ENCODE results near the gene FLOT1. TPM values are rescaled to one million over a fixed set of nuclear protein-coding genes. Genes with fewer than 3 reads are reported as not detected.

FLOT1 gene
- total and polyA plus RNA-seq, 2 donors from 2014 or later, result 227 to 317 TPM

DNA sequence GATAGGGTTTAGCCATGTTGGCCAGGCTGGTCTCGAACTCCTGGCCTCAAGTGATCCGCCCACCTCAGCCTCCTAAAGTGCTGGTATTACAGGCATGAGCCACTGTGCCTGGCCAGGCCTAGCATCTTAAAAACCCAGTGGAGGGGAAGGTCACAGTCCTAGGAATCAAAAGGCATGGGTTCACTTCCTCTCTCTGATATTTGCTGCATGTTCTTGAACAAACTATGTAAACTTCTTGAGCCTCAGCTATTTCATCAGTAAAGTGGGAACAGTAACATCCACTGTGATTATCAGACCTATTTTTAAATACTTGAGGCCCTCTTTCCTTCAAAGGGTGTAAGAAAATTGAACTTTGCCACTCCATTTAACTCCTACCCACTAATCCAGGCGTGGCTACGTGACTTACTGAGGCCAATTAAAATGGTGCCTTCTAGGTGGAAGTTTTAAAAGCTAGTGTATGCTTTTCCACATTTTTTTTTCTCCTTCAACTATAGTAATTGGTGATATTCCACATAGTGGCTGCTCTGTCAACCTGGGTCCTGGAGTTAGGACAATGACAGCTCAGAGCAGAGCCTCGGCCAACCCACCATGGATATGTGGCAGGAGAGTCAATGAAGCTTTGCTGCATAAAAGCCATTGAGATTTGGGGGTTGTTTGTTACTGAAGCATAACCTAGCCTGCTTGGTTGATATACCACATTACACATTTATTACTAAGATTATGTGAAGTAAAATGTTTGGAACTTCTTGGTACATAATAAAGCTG lies 34.1 kb upstream of the FLOT1 start:
- no peak overlapping the region for H3K27ac ChIP-seq (ENCODE audit: low read depth in 2 of 2, low read length in 2 of 2)
- intact Hi-C loops (cut with DNase I), result no loop called here
- no peak overlapping the region for H3K9ac ChIP-seq (ENCODE audit: low read length in 3 of 3)
- no peaks in the 10 kb centered on the region for H3K36me3 ChIP-seq (ENCODE audit: control insufficient read depth in 2 of 3, insufficient read depth in 3 of 3, low read length in 3 of 3)
- no peaks in the 10 kb centered on the region for H3K9me3 ChIP-seq (ENCODE audit: control insufficient read depth in 2 of 3, insufficient read depth in 1 of 3, low read length in 3 of 3)
- no peak for DNase-seq
- H3K4me1 ChIP-seq (ENCODE audit: control insufficient read depth in 2 of 3, insufficient read depth in 2 of 3, low read depth in 1 of 3, low read length in 3 of 3), result peaks cover 0 to 16% (median 15%) of the 10 kb centered on the region in 3 donors
- no peak for FAIRE-seq
- H3K4me3 ChIP-seq (ENCODE audit: low read length in 3 of 3), result no peak overlapping the region
- TF ChIP-seq, protein P1, sequence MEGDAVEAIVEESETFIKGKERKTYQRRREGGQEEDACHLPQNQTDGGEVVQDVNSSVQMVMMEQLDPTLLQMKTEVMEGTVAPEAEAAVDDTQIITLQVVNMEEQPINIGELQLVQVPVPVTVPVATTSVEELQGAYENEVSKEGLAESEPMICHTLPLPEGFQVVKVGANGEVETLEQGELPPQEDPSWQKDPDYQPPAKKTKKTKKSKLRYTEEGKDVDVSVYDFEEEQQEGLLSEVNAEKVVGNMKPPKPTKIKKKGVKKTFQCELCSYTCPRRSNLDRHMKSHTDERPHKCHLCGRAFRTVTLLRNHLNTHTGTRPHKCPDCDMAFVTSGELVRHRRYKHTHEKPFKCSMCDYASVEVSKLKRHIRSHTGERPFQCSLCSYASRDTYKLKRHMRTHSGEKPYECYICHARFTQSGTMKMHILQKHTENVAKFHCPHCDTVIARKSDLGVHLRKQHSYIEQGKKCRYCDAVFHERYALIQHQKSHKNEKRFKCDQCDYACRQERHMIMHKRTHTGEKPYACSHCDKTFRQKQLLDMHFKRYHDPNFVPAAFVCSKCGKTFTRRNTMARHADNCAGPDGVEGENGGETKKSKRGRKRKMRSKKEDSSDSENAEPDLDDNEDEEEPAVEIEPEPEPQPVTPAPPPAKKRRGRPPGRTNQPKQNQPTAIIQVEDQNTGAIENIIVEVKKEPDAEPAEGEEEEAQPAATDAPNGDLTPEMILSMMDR (IDR thresholded peaks at IDR 0.05; ENCODE audit: borderline replicate concordance, extremely low read depth, insufficient read depth), result no peak
- H3K27me3 ChIP-seq (ENCODE audit: control insufficient read depth, insufficient read depth, low read length), result no peaks in the 10 kb centered on the region

DNA sequence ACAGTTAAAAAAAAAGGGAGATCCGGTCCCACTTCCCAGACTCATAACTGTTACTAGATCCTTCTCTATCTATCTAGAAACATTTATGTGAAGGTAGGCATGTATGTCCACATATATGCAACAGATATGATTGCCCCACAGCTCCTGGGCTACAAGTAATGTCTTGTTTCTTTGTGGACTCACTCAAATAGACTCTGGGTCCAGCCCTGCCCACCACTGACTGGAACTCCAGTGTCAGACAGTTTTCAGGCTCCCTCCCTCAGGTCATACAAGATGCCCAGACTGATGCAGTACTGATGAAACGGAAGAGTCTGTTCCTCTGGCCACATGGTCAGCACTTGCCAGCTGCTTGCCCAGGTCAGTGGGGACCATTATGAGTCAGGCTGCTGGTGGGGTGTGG lies 32.6 kb upstream of the FLOT1 start:
- no peaks in the 10 kb centered on the region for H3K27me3 ChIP-seq (ENCODE audit: control insufficient read depth, insufficient read depth, low read length)
- intact Hi-C loops (cut with DNase I), result no loop called here
- no peaks in the 10 kb centered on the region for H3K9me3 ChIP-seq (ENCODE audit: control insufficient read depth in 2 of 3, insufficient read depth in 1 of 3, low read length in 3 of 3)
- DNase-seq, result no peak
- H3K4me3 ChIP-seq (ENCODE audit: low read length in 3 of 3), result no peak overlapping the region
- FAIRE-seq, result no peak
- H3K4me1 ChIP-seq (ENCODE audit: control insufficient read depth in 2 of 3, insufficient read depth in 2 of 3, low read depth in 1 of 3, low read length in 3 of 3), result peaks cover 0 to 10% (median 8%) of the 10 kb centered on the region in 3 donors
- no peak overlapping the region for H3K9ac ChIP-seq (ENCODE audit: low read length in 3 of 3)
- no peaks in the 10 kb centered on the region for H3K36me3 ChIP-seq (ENCODE audit: control insufficient read depth in 2 of 3, insufficient read depth in 3 of 3, low read length in 3 of 3)
- H3K27ac ChIP-seq (ENCODE audit: low read depth in 2 of 2, low read length in 2 of 2), result no peak overlapping the region
- TF ChIP-seq, protein P1 (IDR thresholded peaks at IDR 0.05; ENCODE audit: borderline replicate concordance, extremely low read depth, insufficient read depth), result no peak

DNA sequence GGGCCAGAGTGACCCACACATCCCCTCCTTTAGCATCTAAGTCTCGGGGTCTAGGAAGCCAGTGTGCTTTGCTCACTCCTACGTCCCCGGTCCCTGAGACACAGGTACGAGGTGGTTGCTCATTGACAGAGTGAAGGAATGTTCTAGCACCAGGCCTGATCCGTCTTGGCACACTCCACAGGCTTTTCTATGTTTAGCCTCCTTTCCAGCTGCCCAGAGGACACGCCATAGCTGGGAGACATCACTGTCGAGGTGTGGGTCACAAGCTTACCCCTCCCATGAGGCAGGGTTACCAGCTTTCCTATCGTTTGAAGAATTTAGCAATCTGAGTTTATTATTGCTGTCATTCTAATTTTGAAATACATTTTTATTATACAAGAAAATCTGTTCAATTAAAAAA lies 32.2 kb upstream of the FLOT1 start:
- intact Hi-C loops (cut with DNase I), result no loop called here
- no peaks in the 10 kb centered on the region for H3K27me3 ChIP-seq (ENCODE audit: control insufficient read depth, insufficient read depth, low read length)
- FAIRE-seq (no peak), DNase-seq (no peak)
- H3K36me3 ChIP-seq (ENCODE audit: control insufficient read depth in 2 of 3, insufficient read depth in 3 of 3, low read length in 3 of 3), result no peaks in the 10 kb centered on the region
- H3K27ac ChIP-seq (ENCODE audit: low read depth in 2 of 2, low read length in 2 of 2), result no peak overlapping the region
- H3K4me3 ChIP-seq (ENCODE audit: low read length in 3 of 3), result no peak overlapping the region
- TF ChIP-seq, protein P1 (IDR thresholded peaks at IDR 0.05; ENCODE audit: borderline replicate concordance, extremely low read depth, insufficient read depth), result no peak
- H3K9ac ChIP-seq (ENCODE audit: low read length in 3 of 3), result no peak overlapping the region
- peaks cover 0 to 8% (median 6%) of the 10 kb centered on the region in 3 donors for H3K4me1 ChIP-seq (ENCODE audit: control insufficient read depth in 2 of 3, insufficient read depth in 2 of 3, low read depth in 1 of 3, low read length in 3 of 3)
- no peaks in the 10 kb centered on the region for H3K9me3 ChIP-seq (ENCODE audit: control insufficient read depth in 2 of 3, insufficient read depth in 1 of 3, low read length in 3 of 3)

Data from kidney (tissue), 14 donors.